SK-N-SH (cell line): ENCODE data around the gene SIL1. TPM values are rescaled to one million over a fixed set of nuclear protein-coding genes. Genes with fewer than 3 reads are reported as not detected.

Source experiments
- CTCF ChIA-PET: fragments of 300-600, 350-600 bp; formaldehyde crosslinking; extraction: SDS; loops from one replicate; lab custom pipeline; 2021; lab: Yijun Ruan, JAX
- POLR2A ChIA-PET: fragments of 350-600 bp; sonication (Branson Sonifier 250); formaldehyde crosslinking; extraction: SDS; loops from one replicate; lab custom pipeline; 2020; ENCODE audit warnings: antibody characterized with exemption, inconsistent platforms; lab: Yijun Ruan, JAX
- DNase-seq: peaks from one replicate; pipeline ENCODE4 v3.0.0; 2012
- H2AFZ ChIP-seq: fragments of 200-600 bp; sonication (generic); 2 replicates; pipeline ENCODE4 v1.8.1; 2016; ENCODE audit warnings: antibody characterized with exemption, mild to moderate bottlenecking, low read depth
- H3F3A ChIP-seq: fragments of 200-600 bp; sonication (generic); replicated peaks from 2 replicates; pipeline ENCODE3; 2016; ENCODE audit warnings: antibody characterized with exemption, mild to moderate bottlenecking; ENCODE audit not compliant: insufficient read depth
- H3K27ac ChIP-seq, 2 experiments: fragments of 200-500 bp in 1 of 2; fragments of 200-600 bp in 1 of 2; sonication (Bioruptor generic) in 1 of 2; sonication (generic), shearing (Covaris generic) in 1 of 2; 2 replicates each; pipeline versions ENCODE4 v1.5.1 to v1.6.1; 2014 to 2016; ENCODE audit warnings: low read depth in 2 of 2, inconsistent platforms in 1 of 2, low read length in 1 of 2, mild to moderate bottlenecking in 1 of 2, mixed read lengths in 1 of 2
- H3K27me3 ChIP-seq: fragments of 200-600 bp; sonication (generic), shearing (Covaris generic); 2 replicates; pipeline ENCODE4 v1.6.1; 2016; ENCODE audit warnings: mixed run types; ENCODE audit not compliant: insufficient read depth
- H3K36me3 ChIP-seq, 2 experiments: fragments of 200-500 bp in 1 of 2; fragments of 200-600 bp in 1 of 2; sonication (Bioruptor generic) in 1 of 2; sonication (generic) in 1 of 2; replicated peaks in 1 of 2; 2 replicates each; pipeline versions ENCODE3 to v1.5.1; 2014 to 2016; ENCODE audit warnings: low read length in 1 of 2, mild to moderate bottlenecking in 1 of 2; ENCODE audit not compliant: insufficient read depth in 2 of 2, control insufficient read depth in 1 of 2
- H3K4me1 ChIP-seq, 2 experiments: fragments of 200-500 bp in 1 of 2; fragments of 200-600 bp in 1 of 2; sonication (Bioruptor generic) in 1 of 2; sonication (generic), shearing (Covaris generic) in 1 of 2; 2 replicates each; pipeline versions ENCODE4 v1.5.1 to v1.6.1; 2014 to 2016; ENCODE audit warnings: low read depth in 1 of 2, low read length in 1 of 2, mixed run types in 1 of 2; ENCODE audit not compliant: insufficient read depth in 2 of 2, control insufficient read depth in 1 of 2
- H3K4me2 ChIP-seq: fragments of 200-600 bp; sonication (generic), shearing (Covaris generic); 2 replicates; pipeline ENCODE4 v1.6.1; 2017; ENCODE audit warnings: mixed run types
- H3K4me3 ChIP-seq, 2 experiments: fragments of 200-500 bp in 1 of 2; fragments of 200-600 bp in 1 of 2; sonication (Bioruptor generic) in 1 of 2; sonication (generic), shearing (Covaris generic) in 1 of 2; 2 replicates each; pipeline versions ENCODE4 v1.5.1 to v1.8.1; 2014 to 2016; ENCODE audit warnings: low read depth in 2 of 2, inconsistent platforms in 1 of 2, low read length in 1 of 2, mild to moderate bottlenecking in 1 of 2, mixed read lengths in 1 of 2, moderate library complexity in 1 of 2
- H3K79me2 ChIP-seq: fragments of 200-600 bp; sonication (generic); 2 replicates; pipeline ENCODE4 v1.8.1; 2017; ENCODE audit warnings: mild to moderate bottlenecking; ENCODE audit not compliant: insufficient read depth
- H3K9ac ChIP-seq: fragments of 200-600 bp; sonication (generic); 2 replicates; pipeline ENCODE4 v1.6.1; 2017; ENCODE audit warnings: mixed run types
- H3K9me2 ChIP-seq: fragments of 200-600 bp; sonication (generic); 2 replicates; pipeline ENCODE4 v1.6.1; 2017; ENCODE audit warnings: mixed run types
- H3K9me3 ChIP-seq: fragments of 200-600 bp; sonication (generic); 2 replicates; pipeline ENCODE4 v1.6.1; 2017; ENCODE audit warnings: mixed run types, mild to moderate bottlenecking, moderate library complexity
- H4K20me1 ChIP-seq: fragments of 200-600 bp; sonication (generic); 2 replicates; pipeline ENCODE4 v1.6.1; 2017; ENCODE audit warnings: mild to moderate bottlenecking, mixed run types; ENCODE audit not compliant: insufficient read depth
- EP300 ChIP-seq, 2 experiments: IDR thresholded peaks; 2 replicates each; pipeline versions ENCODE4 v1.4.0 to v1.6.1; 2012; ENCODE audit warnings: borderline replicate concordance in 1 of 2, low read depth in 1 of 2, low read length in 1 of 2
- GATA2 ChIP-seq: sonication (generic); formaldehyde crosslinking; IDR thresholded peaks from 2 replicates; pipeline ENCODE4 v1.5.0; 2020; ENCODE audit warnings: mild to moderate bottlenecking, missing genetic modification reagents
- JUND ChIP-seq: IDR thresholded peaks from 2 replicates; pipeline ENCODE4 v1.4.0; 2012
- MXI1 ChIP-seq: IDR thresholded peaks from 2 replicates; pipeline ENCODE4 v1.6.1; 2012; ENCODE audit warnings: mild to moderate bottlenecking, low read depth, low read length, improper control_type of control experiment
- NFIC ChIP-seq: IDR thresholded peaks from 2 replicates; pipeline ENCODE4 v1.4.0; 2012; ENCODE audit warnings: borderline replicate concordance
- RAD21 ChIP-seq: IDR thresholded peaks from 2 replicates; pipeline ENCODE4 v1.6.1; 2012; ENCODE audit warnings: mild to moderate bottlenecking, low read length
- RFX5 ChIP-seq: IDR thresholded peaks from 2 replicates; pipeline ENCODE4 v1.6.1; 2012; ENCODE audit warnings: mild to moderate bottlenecking, improper control_type of control experiment, low read length
- RXRA ChIP-seq: IDR thresholded peaks from 2 replicates; pipeline ENCODE4 v1.4.0; 2012; ENCODE audit warnings: low read depth, mild to moderate bottlenecking, borderline replicate concordance
- SMC3 ChIP-seq: IDR thresholded peaks from 2 replicates; pipeline ENCODE4 v1.6.1; 2012; ENCODE audit warnings: low read depth, low read length, improper control_type of control experiment
- TAF1 ChIP-seq: IDR thresholded peaks from 2 replicates; pipeline ENCODE4 v1.6.1; 2012; ENCODE audit warnings: low read depth, mild to moderate bottlenecking, low read length, moderate library complexity, borderline replicate concordance
- TEAD4 ChIP-seq: IDR thresholded peaks from 2 replicates; pipeline ENCODE4 v1.4.0; 2012; ENCODE audit warnings: mild to moderate bottlenecking, borderline replicate concordance; ENCODE audit not compliant: insufficient read depth
- WGBS: methylation state at CpG from one replicate; pipeline ENCODE4 v1.1.6; 2017; ENCODE audit warnings: low lambda C conversion rate; 5-methylcytosine and 5-hydroxymethylcytosine counted together
- polyA plus RNA-seq, 3 experiments: library from polyadenylated mRNA; depleted of rRNA; stranded (reverse); fragments of >200 nt; gene quantifications; 2 replicates each; pipeline ENCODE4 v1.2.3, GENCODE V29; 2012
- TF ChIP-seq, protein P1 (sequence below): IDR thresholded peaks from 2 replicates; pipeline ENCODE4 v1.4.0; 2012; ENCODE audit warnings: low read depth
- TF ChIP-seq, protein P2 (sequence below): fragments of 200-600 bp; sonication (generic); IDR thresholded peaks from 2 replicates; pipeline ENCODE4 v1.6.1; 2017; ENCODE audit warnings: antibody characterized with exemption, mild to moderate bottlenecking, moderate library complexity
- TF ChIP-seq, protein P3 (sequence below): IDR thresholded peaks from 2 replicates; pipeline ENCODE4 v1.6.1; 2012; ENCODE audit warnings: mild to moderate bottlenecking, low read depth, low read length, moderate library complexity
- TF ChIP-seq, protein P4 (sequence below): fragments of 150-350 bp; IDR thresholded peaks from 2 replicates; pipeline ENCODE4 v1.6.1; 2017; ENCODE audit warnings: antibody characterized with exemption, low read length, low read depth, borderline replicate concordance

Gene SIL1
- polyA plus RNA-seq, 1 of the 3 experiments (the other 2 are of a cell fraction), result 25.9 TPM

DNA sequence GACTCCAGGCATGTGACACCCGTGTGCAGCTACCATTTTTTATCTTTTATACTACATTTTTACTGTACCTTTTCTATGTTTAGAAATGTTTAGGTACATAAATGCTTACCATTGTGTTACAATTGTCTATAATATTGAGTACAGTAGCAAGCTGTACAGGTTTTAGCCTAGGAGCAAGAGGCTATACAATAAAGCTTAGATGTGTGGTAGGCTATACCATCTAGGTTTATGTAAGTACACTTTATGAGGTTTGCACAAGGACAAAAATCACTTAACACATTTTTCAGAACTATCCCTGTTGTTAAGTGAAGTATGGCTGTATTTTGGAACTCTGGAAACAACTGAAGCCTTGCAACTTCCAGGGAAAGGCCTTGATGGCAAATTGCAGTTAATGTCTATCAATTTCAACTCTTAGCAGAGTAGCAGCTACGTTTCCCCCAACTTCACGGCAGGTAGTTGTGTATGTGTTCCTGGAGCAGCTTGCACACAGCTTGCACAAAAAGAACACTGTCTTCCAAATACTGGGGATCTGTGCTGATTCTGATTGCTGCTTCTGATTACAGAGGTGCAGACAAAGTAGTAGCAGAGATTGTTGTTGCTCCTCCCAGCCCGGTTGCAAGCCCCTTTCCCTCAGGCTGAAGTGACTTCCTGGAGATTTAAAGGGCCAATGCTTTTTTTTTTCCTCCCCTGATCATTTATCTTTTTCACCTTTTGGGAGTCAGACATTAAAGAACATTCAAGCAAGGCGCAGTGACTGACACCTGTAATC, 30.0 kb downstream of the SIL1 start:
- 77% methylated on average over 4 of the region's 5 CpGs for WGBS

More for the DNA sequence above, 30.0 kb downstream of the SIL1 start:
- Histone ChIP-seq H4K20me1 (no peaks in the 10 kb centered on the region), H3K27me3 (no peaks in the 10 kb centered on the region), H3K9me3 (no peaks in the 10 kb centered on the region)
- POLR2A ChIA-PET, result no interaction called here
- TF ChIP-seq TEAD4, result no peak
- no peak for TF ChIP-seq RFX5
- TF ChIP-seq EP300 (IDR thresholded peaks at IDR 0.05; ENCODE audit: borderline replicate concordance in 1 of 2, low read depth in 1 of 2, low read length in 1 of 2), result peak in 1 of 2 experiments; percentile 58; a peak in 1 of 4 replicates
- no peak for TF ChIP-seq NFIC
- TF ChIP-seq, protein P1, sequence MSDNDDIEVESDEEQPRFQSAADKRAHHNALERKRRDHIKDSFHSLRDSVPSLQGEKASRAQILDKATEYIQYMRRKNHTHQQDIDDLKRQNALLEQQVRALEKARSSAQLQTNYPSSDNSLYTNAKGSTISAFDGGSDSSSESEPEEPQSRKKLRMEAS, result no peak
- TF ChIP-seq, protein P2, sequence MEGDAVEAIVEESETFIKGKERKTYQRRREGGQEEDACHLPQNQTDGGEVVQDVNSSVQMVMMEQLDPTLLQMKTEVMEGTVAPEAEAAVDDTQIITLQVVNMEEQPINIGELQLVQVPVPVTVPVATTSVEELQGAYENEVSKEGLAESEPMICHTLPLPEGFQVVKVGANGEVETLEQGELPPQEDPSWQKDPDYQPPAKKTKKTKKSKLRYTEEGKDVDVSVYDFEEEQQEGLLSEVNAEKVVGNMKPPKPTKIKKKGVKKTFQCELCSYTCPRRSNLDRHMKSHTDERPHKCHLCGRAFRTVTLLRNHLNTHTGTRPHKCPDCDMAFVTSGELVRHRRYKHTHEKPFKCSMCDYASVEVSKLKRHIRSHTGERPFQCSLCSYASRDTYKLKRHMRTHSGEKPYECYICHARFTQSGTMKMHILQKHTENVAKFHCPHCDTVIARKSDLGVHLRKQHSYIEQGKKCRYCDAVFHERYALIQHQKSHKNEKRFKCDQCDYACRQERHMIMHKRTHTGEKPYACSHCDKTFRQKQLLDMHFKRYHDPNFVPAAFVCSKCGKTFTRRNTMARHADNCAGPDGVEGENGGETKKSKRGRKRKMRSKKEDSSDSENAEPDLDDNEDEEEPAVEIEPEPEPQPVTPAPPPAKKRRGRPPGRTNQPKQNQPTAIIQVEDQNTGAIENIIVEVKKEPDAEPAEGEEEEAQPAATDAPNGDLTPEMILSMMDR, result no peak
- TF ChIP-seq MXI1, result peak; percentile 54; the same call in 1 of the 2 replicates
- peak; percentile 13; the same call in 1 of the 2 replicates for TF ChIP-seq SMC3
- no peak for TF ChIP-seq JUND
- no peak for TF ChIP-seq RXRA
- TF ChIP-seq, protein P3, sequence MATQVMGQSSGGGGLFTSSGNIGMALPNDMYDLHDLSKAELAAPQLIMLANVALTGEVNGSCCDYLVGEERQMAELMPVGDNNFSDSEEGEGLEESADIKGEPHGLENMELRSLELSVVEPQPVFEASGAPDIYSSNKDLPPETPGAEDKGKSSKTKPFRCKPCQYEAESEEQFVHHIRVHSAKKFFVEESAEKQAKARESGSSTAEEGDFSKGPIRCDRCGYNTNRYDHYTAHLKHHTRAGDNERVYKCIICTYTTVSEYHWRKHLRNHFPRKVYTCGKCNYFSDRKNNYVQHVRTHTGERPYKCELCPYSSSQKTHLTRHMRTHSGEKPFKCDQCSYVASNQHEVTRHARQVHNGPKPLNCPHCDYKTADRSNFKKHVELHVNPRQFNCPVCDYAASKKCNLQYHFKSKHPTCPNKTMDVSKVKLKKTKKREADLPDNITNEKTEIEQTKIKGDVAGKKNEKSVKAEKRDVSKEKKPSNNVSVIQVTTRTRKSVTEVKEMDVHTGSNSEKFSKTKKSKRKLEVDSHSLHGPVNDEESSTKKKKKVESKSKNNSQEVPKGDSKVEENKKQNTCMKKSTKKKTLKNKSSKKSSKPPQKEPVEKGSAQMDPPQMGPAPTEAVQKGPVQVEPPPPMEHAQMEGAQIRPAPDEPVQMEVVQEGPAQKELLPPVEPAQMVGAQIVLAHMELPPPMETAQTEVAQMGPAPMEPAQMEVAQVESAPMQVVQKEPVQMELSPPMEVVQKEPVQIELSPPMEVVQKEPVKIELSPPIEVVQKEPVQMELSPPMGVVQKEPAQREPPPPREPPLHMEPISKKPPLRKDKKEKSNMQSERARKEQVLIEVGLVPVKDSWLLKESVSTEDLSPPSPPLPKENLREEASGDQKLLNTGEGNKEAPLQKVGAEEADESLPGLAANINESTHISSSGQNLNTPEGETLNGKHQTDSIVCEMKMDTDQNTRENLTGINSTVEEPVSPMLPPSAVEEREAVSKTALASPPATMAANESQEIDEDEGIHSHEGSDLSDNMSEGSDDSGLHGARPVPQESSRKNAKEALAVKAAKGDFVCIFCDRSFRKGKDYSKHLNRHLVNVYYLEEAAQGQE, result no peak
- peak; percentile 38; the same call in 1 of the 2 replicates for TF ChIP-seq RAD21
- peak; percentile 81 for TF ChIP-seq GATA2 (CRISPR knock-in tag)
- no peak for TF ChIP-seq TAF1
- TF ChIP-seq, protein P4, sequence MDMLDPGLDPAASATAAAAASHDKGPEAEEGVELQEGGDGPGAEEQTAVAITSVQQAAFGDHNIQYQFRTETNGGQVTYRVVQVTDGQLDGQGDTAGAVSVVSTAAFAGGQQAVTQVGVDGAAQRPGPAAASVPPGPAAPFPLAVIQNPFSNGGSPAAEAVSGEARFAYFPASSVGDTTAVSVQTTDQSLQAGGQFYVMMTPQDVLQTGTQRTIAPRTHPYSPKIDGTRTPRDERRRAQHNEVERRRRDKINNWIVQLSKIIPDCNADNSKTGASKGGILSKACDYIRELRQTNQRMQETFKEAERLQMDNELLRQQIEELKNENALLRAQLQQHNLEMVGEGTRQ, result no peak
- TF ChIP-seq, all 33 proteins: peak for 5
- peak; percentile 66 for DNase-seq
- Histone ChIP-seq H3F3A (no peaks in the 10 kb centered on the region), H3K36me3 (no peaks in the 10 kb centered on the region), H3K4me2 (no peak overlapping the region), H3K27ac (peak overlapping the region in 1 of 2 experiments; percentile 87; a peak in 2 of 4 replicates), H3K9ac (no peak overlapping the region), H2AFZ (no peak overlapping the region), H3K79me2 (no peaks in the 10 kb centered on the region), H3K4me3 (no peak overlapping the region), H3K9me2 (no peaks in the 10 kb centered on the region), H3K4me1 (peaks cover 0 to 10% of the 10 kb centered on the region in 2 experiments; a peak in 2 of 4 replicates)
- CTCF ChIA-PET, result no interaction called here
